ENCODE results near the gene ZNF608. TPM values are rescaled to one million over a fixed set of nuclear protein-coding genes. Genes with fewer than 3 reads are reported as not detected.

The ZNF608 gene
- total RNA-seq, 1 experiment from 2014 or later, result 28.0 TPM

DNA sequence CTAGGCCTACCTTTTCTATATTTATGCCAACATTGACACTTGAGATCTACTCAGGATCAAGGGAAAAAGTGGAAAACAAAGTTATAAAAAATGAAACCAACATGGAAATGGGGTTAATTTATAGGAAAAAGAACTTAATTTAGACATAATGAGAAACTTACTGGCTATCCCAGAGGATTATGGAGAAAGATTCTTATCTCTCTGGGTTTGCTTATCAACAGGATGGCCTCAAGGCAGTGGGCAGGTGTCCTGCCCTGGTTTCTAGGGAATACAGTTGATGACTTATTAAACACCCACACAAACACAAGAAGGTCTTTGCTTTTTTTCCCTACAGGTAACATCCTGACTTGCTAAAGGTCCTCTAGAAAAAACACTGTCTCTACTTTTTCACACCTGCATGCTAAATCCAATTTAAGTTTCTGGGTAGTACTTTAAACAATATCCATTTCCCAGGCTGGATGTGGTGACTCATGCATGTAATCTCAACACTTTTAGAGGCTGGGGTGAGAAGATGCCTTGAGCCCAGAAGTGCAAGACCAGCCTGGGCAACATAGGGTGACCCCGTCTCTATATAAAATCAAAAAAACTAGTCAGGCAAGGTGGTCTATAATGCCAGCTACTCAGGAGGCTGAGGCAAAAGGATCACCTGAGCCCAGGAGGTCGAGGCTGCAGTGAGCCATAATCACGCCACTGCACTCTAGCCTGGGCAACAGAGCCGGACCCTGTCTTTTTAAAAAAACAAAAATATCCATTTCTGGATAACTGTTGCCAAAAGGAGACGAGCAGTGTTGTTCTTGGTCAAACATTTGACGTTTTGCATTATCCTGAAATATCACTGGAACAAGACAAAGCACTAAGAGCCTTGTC is 6.6 kb upstream of the ZNF608 start:
- no peak for DNase-seq (ENCODE audit: low spot score)

DNA sequence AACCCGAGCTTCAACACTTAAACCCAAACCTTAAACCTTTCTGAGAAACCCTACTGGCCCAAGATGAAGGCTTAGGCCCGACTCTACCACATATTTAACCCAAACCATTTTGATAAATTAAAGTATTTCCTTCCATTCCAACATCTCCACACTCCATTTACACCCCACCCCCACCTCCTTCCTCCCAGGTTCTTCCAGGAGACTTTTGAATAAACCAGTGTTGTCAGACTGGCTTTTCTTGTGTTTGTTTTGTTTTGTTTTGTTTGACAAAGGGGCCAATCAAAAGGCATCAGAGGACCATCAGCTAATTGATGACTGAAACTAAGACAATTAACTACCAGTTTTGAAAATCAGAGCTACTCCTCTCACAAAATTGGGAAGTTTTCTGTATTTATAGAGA is 4.6 kb upstream of the ZNF608 start:
- no peak for DNase-seq (ENCODE audit: low spot score)

DNA sequence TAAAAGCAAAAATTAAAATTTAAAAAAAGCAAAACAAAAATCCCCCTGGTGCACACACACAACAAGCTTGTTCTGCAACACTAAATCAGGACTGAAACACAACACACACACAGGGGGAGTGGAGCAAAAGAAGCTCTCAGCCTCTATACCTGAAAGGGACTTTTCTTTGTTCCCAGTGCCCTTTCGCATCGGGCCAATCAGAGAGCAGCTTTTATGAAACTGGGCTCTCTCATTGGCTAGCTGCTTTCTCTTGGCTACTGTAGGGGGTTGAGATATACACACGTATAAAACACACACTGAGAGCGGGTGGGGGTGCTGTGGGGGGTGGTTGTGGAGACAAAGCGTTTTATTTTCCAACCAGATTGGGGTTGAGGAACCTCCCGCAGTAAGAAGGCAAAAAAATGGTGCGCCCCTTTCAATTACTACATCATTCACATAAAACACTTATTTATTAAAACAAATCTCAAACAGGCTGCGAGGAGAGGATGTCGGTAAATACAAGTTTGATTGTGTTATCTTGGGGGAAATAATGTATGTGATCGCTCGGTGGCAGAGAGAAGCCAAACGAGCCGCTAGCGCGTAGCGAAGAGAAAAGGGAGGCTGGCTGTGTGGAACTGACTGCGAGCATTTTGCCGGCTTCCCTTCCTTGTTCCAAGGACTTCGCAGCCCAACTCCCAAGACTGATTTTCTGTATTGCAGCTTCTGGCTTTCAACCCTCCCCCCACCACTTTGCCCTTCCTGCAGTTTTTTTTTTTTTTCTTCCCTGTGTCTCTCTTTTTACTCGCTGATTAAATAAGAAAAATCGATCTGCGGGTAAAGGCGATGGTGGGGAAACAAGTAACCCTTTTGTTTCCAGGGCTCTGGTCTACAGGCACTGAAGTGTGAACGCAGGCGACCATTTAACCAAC is 2.5 kb upstream of the ZNF608 start:
- DNase-seq (ENCODE audit: low spot score), result peak; percentile 97

DNA sequence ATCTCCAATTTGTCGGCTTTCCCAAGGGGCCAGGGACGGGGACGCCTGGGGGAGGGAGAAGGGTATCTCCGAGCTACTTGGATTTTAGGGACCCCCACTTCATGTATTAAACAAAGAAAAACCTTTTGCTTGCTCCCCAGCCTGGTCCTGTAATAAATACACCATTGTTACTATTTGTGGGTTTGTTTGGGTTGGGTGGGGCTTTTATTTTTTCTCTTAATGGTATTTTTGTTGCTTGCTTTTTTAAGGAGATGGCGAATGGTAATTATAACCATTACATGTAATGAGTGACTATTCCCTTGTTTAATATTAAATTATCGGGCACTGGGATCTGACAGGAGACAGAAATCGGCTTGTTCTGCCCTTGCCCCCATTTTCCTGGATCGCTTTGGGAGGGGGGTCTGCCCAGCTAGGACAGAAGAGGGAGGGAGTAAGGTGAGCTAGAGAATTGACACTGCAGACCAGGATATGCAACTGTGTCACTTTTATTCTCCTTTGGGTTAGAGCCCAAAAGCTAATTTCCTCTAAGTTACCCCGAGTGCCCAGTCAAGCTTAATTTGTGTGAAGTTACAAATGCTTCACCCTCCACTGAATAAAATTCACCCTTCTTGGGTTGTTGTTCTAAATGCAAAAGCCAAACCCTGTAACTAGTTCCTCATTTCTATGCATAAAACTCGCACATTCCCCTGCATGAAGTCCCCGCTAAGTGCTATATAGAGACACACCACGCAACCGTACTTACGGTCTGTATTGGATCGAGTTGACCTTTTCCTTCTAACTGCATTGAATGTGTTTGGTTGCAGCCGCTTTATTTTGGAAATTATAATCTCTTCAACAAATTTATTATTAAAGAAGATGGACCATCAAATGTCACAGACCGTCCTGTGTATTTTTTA is 1.6 kb upstream of the ZNF608 start:
- peak; percentile 47 for DNase-seq (ENCODE audit: low spot score)

GRCh38 chr5:124746916-124747790 is 714 bp upstream of the ZNF608 start:
- DNase-seq (ENCODE audit: low spot score), result peak; percentile 97

GRCh38 chr5:124745007-124745927 is 1.2 kb downstream of the ZNF608 start:
- no peak for DNase-seq (ENCODE audit: low spot score)

- peak; percentile 57 for DNase-seq (ENCODE audit: low spot score)
Observed at GRCh38 chr5:124744170-124744971, 2.1 kb downstream of the ZNF608 start.

- no peak for DNase-seq (ENCODE audit: low spot score)
Observed at GRCh38 chr5:124743602-124744169, 2.8 kb downstream of the ZNF608 start.

DNA sequence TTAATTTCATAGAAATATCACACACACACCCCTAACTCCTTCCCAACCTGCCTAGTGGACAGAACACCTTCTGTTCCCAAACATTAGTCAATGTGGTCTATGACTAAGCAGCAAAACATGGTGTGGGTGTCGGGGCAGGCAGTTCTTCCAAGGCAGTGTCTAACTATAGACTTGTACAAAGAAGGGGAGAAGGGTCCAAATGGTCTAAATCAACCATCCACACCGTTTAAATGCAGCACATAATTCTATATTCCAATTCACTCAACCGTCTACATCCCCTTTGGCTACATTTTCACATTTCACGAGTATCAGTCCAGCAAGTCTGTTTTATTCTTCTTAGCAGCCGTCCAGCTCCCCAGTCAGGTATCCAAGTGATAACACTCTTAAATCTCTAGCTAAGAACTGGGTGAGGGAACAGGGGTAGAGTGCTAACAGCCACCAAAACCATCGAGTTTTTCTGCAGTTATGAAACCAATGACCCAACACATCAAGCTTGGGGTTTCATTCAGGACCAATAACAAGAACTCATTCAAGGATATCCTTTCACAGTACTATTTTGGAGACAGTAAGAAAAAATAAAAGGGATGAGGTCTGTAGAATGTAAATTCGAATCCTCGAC is 3.3 kb downstream of the ZNF608 start:
- DNase-seq (ENCODE audit: low spot score), result peak; percentile 90

DNA sequence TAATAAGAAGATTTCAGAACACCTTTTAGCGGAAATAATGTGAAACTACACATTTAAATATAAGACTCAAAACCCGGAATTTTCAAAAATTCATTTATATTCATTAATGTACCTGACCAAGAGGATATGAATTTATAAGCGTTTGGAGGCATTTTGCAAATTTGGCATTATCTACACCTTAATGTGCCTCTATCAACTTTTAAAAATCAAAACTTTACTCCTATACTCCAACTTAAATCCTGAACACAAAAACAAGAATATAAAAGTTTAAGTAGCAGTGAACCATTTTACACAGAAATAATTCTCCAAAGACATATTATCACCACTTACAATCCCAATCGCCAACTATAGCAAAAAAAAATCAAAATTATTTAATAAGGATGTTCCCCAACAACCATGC is 3.9 kb downstream of the ZNF608 start:
- no peak for DNase-seq (ENCODE audit: low spot score)

GRCh38 chr5:124741711-124742496 is 4.5 kb downstream of the ZNF608 start:
- peak; percentile 95 for DNase-seq (ENCODE audit: low spot score)

DNA sequence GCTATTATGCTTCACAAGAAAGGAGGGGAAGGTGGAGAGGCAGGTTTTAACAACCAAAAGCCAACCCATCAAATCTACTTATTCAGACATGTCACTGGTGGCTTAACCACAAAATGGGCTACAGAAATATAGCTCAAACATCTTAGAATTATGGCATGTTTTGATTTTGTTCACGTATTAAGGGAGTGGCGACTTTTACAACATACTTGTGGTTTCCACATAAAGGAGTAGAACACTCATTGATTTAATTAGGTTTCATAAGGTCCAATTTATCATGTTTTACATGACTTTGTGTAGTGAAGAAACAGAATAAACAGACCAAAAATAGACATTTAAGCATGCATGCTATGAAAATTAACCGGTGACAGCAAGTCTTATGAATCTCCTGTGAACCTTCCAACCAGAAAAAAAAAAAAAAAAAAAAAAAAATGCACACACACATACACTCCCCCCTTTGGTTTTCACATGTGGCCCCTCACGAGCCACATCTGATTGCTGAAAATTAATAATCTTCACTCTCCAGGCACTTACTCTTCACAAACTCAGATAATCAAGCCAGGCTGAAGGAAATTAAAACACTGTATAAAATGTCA is 5.4 kb downstream of the ZNF608 start:
- DNase-seq (ENCODE audit: low spot score), result peak; percentile 80

GRCh38 chr5:124740071-124740470 is 6.4 kb downstream of the ZNF608 start:
- DNase-seq (ENCODE audit: low spot score), result no peak

DNA sequence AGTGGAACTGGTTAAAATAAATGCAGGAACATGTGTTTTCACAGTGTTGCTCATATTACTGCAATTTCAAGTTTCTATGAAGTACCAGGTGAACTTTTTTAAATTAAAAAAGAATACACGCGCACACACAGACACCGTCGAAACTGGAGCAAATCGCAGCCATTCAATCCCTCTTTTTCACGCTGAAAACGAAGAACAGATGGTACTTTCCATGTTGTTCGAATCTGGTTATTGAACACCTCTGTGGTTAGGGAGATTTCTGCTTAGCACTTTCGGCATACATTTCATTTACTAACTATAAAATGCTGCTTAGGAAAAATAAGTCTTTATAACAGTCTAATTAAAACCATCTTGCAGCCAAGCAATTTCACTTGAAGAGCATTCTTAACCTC is 6.8 kb downstream of the ZNF608 start:
- DNase-seq (ENCODE audit: low spot score), result no peak

DNA sequence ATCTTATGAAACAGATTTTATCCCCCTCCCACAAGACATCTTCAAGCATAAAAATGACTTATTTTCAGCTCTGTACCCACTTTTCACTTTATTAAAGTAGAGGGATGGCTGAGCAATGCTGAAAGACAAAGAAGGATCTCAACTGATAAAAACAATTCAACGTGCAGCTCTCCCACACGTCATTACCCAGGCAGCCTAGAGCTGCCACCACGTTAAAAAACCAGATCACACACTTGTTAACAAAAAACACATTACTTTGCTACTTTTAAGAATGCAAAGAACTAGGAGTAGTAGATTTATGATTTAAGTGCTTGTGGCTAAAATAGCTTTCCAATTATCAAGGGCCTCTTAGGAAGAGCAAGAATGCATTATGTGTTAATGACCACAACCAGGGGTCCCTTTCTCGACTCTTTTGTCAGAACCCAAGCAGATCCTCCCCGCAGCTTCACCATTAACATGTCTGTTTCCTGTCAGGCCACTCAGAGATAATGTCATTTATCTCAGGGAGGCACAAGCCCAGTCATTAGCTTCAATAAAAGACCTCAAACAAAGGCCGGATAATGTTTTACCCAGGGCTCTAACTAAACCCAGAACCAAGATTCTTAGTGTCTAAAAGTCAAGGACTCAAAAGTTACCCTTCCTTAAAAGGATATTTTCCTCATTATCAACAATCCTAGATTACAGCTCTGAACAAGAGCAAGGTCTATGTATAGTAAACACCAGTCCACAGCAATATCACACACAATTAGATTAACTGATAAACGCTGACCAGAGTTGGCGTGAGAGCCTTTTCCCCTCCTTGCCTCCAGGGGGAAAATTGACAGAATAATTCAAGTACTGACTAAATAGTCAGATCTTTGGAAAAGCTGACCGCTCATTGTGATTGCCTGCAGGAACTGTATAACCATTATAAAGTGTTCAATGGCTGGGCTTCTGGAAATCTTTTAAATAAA is 7.5 kb downstream of the ZNF608 start:
- DNase-seq (ENCODE audit: low spot score), result no peak

DNA sequence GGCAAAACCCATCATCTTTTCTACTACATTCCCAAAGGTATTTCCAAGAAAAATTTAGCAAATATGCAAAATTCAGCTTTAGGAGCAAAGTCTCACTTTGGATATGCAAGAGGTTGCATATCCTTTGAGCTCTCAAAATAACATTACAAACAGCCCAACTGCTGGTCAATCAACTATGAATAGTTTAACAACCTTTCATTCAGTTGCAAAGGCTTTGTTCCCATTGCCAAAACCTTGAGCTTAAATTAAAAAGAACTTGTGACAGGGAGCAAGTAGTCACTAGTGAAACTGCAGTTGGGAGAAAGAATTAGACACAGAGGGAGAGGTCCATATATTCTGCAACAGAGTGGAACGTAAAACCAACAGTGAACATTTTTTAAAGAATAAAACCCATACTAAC is 8.8 kb downstream of the ZNF608 start:
- DNase-seq (ENCODE audit: low spot score), result no peak
